IPS-11a (cell line): ENCODE data around the gene CALHM3.
"Not testable (repeated sequence)": the region's sequence is repeated elsewhere in the genome, so short reads cannot be mapped to it uniquely, and the experiment has no call there.

Experiments
- H3K4me3 ChIP-seq: one replicate; pipeline ENCODE4 v1.5.1; 2013; ENCODE audit warnings: low read depth, low read length, control low read depth

Gene CALHM3

DNA sequence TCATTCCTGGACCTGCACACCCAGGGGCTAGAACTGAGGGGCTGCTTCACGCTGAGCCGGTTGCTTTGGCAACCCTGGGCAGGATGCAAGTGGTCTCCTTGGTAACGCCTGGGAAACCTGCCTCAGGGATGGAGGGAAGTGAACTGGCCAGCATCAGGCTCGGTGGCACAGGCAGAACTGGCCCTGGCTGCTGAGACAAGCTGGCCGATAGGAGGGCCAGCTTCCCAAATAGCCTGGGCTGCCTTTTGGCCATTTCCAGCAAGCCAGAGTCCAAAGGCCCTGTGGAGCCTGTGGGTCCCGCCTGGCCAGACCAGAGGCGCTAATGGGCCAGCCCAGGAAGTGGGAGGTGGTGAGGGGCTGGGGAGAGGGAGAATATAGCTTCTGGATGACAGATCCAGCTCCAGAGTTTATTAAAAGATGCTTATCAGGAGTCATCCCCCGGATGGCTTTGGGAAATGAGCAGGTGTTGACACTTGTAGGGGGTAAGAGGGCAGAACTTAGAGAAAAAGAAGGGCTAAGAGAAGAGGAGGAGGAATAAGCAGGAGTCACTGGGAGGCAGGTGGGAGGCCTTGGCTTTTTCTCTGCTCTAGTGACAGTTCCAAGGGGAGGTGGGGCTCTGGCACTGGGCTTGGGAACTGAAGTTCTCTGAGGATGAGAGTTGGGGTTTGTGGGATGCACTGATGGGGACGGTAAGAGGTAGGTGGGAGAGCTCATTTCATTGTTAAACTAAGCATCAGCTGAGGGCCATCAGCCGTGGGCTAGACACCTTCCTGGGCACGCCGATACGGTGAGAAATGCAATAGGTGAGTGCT is 24.0 kb upstream of the CALHM3 start:
- H3K4me3 ChIP-seq, result no peak overlapping the region

DNA sequence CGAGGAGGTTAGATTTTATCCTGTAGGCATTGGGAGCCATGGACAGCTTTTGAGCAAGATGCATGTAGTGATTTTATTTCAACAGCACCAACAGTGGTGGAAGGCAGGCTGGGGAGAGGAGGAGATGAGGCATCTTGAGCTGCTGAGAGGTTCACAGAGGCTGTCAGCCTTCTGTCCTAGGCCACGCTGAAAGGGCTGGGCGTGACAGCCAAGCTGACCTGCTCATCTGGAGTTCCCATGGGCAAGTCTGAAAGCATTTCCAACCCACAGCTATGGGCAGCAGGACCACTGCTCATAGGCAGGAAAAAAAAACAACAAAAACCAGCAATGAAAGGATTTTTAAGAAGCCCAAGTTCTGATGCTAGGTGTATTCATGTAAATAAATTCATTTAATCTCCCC is 22.1 kb upstream of the CALHM3 start:
- H3K4me3 ChIP-seq, result no peak overlapping the region

DNA sequence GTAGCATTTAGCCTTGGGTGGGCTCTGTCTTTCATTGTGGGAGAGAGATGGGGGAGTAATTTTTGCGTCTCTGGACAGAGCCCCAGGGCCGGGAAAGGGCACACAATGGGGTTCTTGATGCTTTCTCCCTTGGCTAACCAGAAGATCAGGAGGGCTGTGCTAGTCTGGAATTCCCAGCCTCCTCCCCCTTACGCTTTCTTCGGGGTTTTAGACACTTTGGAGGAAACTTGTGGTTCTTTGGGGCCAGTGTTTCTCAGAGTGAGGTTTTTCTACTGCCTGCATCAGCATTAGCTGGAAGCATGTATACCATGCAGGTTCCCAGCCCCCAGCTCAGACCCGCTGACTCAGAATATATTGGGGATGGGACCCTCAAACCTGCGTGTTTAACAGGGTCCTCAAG is 21.4 kb upstream of the CALHM3 start:
- H3K4me3 ChIP-seq, result no peak overlapping the region

DNA sequence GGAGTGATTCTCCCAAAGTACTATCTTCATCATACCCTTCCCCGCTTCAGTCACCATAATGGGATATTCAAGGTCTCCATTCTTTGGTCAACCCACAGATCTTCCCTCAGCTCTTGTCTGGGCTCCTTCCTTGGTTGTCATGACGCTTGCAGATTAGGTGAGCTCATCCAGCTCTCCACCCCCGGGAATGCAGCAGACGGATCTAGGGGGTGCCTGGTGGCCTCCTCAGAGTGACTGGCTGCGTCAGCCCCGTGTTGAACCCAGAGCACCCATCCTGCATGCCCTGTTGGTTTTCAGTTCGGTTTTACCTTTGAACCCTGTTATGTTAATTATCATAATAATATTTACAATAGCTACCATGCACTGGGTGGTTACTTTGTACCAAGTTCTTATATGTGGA is 20.8 kb upstream of the CALHM3 start:
- H3K4me3 ChIP-seq, result no peak overlapping the region

DNA sequence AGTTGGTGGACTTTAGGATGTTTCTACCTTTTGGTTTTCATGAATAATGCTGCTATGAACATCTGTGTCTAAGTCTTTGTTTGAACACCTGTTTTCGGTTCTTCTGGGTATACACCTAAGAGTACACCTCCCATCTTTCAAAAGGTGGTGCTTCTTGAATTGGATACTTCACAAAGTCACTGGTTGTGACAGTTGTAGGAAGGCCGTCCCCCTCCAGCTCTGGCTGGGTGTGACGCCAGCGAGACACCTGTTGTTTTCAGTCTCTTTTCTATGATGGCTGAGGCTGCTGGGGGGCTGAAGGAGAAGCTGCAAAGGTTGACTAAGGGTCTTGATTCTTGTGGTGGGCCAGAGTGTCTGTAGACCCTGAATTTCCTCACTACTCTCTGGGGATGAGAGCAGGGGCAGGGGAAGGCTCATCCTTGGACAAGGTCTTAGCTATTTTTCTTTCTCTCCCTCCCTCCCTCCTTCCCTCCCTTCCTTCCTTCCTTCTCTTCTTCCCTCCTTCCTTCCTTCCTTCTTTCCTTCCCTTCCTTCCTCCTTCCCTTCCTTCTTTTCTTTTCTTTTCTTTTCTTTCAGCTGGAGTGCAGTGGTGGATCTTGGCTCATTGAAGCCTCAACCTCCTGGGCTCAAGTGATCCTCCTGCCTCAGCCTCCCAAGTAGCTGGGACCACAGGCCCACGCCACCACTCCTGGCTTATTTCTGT is 20.0 kb upstream of the CALHM3 start:
- no peak overlapping the region for H3K4me3 ChIP-seq

DNA sequence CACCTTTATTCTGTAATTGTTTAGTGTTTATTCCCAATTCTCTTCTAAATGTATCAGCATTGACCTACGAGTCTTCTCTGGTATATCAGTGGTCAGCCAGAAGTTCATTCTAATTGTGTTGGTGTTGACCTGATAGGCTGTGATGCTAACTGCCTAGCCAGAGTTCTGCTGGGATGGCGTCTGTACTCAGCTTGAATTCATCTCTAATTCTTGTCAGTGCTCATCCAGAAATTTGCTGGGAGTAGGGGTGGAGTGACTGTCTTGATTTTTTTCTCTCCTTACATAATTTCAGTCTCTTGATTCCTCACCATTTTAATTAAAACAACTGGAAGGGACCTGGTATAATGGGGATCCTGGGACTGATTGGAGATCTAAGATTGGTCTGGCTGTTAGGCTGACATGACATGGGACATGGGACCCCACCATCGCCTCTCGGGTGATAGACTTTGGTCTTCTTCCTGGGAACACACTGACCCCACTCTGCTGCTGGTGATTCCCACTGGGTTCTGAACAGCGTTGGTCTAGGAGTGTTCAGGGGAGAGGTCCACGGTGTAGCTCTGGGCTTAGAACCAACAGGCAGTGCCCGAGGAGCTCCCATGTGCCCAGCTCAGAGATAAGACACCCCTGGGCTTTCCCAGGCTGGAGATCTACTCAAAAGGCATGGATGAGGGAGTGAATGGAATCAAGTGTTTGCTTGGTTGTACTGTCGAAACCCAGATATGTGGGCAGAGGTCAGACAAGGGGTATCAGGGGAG is 18.3 kb upstream of the CALHM3 start:
- H3K4me3 ChIP-seq, result no peak overlapping the region

DNA sequence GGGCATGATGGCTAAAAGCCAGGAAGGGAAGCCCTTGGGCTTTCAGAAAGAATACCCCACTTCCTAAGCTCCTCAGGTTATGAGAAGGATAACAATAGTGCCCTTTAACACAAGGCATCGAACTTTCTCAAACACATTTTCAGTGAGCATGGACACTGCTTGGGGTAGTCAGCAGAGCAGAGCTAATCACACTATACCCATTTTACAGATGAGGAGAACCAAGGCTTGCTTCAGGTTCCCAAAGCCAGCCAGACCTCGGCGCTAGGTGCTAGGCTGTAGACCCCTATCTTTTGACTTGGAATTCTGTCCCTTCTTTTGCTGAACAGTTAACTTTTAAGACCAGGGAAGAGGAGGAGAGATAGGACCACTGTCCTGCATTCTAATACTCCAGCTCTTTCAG is 16.3 kb upstream of the CALHM3 start:
- H3K4me3 ChIP-seq, result no peak overlapping the region

DNA sequence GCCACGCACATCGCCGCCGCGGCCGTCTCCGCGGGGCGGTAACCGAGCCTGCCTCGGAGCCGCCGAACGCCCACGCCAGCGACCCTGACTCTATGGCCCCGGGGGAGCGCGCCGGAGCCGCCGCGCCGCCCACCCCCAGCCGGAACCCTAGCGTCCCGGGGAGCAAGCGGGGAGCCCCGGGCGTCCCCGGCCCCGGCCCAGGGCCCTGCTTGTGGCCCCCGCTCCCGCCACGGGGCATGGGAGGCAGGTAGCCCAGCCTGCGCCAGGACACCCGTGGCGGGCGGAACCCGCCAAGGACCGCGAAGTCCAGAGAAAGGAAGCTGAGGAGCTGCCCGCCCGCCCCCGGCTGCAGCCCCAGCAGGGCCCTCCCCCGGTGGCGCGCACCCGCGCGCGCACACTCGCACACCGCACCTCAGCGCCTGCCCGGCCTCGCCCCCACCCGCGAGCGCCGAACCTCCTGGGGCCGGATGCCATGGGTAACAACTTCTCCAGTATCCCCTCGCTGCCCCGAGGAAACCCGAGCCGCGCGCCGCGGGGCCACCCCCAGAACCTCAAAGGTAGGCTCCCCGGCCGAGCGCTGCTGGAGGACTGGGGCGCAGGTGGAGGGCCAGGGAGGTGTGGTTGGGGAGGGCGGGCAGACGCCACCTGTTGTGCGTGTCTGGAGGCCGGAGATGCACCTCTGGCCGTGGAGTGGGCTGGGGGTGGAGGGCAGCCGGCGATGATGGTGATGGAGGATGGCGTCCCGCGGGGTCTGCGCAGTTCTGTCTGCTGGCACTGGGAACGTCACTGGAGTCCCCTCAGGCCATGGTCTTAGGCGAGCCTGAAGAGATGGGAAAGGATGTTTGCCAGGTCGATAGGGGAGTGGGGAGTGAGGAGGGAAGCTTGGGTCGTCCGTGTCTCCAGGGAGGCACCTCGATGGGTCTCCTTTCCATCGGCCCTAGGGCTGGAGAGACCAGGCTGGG is 15.2 kb upstream of the CALHM3 start:
- H3K4me3 ChIP-seq, result peak overlapping the region; percentile 51

DNA sequence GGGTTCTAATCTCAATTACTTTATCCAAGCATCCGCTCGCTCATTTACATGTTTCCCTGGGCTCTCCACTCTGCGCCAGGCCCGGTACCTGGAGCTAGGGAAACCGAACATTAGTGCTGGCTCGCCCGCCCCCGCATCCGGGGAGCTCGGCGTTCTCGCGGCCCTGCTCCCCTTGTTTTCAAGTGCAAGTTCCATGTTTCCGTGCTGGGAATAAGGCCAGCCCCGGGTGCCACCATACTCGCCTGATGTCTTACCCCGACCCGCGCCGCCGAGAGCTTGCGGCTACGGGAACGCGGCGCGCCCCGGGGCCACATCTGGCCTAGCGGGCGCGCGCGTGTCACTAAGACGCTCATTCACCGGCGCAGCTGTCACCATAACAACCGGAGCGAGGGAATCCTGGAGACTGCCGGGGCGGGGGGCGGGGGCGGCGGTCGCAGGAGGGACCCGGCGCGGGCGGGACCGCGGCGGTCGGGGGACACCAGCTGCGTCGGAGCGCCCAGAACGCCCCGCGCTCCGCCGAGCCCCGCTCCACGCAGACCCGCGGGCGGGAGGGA is 14.4 kb upstream of the CALHM3 start, which contains the start of gene NEURL1:
NEURL1 (plus strand) TSS at position 344 of the 554 bp plus-strand sequence. CDS start 683 bp downstream, outside the sequence.
- H3K4me3 ChIP-seq, result peak within 1 kb of the TSS; percentile 51

DNA sequence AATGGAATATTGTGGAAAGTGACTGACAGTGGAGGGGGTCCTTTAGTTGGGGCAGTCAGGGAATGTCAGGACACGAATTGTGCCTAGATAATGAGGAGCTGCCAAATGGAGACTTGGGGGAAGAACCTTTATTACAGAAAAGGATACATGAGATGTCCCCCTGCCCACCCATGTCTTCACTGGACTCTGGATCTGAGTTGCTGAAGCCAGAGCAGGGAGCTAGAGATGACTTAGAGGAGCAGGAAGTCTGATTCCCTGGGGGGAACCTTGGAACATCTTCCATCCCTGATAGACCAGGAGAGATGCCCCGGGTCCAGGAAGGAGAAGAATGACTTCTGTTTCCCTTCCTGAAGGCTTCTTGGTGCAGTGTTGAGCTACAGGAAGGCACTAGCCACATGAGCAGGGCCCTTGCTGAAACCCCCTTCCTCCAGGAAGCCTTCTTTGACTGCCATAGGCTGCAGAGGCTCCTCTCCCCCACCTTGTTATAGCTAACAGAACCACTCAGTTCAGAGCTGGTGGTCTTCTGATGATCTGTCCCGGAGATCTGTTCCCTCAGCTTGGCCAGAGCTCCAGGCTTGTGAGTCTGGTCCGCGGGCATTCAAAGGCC is 13.7 kb upstream of the CALHM3 start:
- H3K4me3 ChIP-seq, result peak overlapping the region; percentile 51

DNA sequence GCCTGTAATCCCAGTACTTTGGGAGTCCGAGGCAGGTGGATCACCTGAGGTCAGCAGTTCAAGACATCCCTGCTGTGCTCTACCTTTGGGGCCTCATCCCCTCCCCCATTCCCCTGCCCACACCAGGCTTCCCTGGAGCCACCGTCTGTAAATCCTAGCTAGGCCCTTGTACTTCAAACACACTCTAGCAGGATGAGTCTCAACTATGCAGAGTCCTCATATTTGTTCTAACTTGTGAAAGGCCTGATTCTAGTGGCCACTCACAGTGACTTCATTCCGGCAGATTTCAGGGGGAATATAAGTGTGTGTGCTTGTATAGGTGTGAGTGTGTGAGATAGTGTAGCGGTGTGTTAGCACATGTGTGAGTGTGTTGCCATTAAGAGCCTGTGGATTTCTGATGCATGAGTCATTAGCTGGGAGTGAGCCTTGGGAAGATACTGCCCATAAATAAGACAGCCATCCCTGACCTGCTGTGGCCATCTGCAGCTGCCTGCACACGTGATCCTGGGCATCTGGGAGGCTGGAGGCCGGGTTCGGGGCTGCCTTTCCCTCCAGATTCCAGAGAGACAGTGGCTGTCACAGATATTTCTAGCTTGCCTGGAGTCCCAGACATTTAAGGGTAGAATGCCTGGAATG is 12.8 kb upstream of the CALHM3 start:
- H3K4me3 ChIP-seq, result no peak overlapping the region

DNA sequence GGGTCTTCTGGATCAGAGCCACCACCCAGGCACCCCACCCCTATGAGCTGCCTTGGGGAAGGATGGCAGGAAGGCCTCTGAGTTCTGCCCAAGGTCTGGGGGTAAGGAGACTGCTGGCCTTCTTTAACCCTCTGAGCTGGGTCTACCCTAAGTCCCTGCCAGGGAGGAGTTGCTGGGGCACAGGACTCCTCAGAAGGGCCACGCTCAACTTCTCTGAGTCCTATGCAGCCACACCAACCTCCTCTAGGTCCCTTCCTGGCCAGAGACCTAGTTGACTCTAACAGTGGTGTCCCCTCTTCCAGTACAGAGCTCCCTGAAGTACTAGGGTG is 11.9 kb upstream of the CALHM3 start:
- H3K4me3 ChIP-seq, result no peak overlapping the region

DNA sequence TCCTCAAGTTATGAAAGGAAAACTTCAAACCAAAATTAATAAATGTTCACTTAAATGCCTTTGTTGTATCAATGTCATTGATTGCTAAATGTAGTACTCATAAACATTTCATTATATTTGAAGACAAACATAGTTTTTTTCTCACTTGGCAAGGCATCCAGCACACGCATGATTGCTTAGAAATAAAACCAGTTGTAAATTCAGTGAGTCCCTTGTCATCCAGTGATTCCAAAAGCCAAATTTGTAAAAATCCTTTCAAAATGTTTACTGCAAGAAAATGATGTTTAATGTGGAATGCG is 8.3 kb upstream of the CALHM3 start:
- H3K4me3 ChIP-seq, result no peak overlapping the region

DNA sequence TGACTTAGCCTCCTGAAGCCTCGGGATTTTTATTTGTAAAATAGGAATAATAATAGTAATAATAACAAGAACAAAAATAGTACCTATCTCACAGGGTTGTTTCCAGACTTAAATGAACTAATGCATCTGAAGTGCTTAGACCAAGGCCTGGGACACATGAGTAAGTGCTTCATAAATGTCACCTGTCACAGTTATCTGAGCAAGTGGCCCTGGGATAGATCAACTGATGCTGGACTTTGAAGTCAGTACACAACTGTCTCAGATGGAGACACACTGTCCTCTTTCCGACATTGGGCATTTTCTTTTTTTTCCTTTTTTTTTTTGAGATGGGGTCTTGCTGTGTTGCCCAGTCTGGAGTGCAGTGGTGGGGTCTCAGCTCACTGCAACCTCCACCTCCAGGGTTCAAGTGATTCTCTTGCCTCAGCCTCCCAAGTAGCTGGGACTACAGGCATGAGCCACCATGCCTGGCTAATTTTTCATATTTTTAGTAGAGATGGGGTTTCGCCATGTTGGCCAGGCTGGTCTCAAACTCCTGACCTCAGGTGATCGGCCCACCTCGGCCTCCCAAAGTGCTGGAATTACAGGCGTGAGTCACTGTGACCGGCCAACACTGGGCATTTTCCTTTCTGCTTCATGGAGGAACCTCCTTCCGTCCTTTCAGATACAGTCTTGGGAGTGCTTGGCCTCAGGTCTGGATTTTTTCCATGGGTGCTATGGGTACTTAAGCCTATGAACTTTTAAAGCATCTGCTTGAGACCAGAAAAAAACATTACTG is 7.8 kb upstream of the CALHM3 start:
- not testable (repeated sequence) for H3K4me3 ChIP-seq

DNA sequence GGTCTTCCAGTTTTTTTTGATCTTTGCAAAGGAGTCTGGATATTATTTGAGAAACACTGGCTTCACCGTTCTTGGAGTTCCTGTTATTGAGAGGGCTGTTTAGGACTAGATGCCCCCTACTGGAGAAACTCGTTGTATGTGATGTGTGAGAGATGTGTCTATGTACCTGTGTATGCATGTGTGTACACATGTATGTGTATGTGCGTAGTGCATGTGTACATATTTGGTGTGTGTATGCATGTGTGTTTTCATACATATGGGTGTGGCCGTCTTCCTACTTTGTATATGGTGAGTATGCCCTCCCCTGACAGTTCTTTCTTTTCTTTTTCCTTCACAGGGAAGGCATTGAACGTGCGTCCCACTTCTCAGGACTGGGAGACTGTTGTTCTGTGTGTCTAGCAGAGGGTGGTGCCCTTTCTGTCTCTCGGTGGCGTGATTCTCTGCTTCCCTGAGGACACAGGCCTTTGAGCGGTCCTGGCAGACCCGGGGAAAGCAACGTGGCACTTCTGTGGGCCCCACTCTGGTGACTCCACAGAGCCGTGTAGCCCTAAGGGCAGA is 3.0 kb upstream of the CALHM3 start:
- H3K4me3 ChIP-seq, result no peak overlapping the region

DNA sequence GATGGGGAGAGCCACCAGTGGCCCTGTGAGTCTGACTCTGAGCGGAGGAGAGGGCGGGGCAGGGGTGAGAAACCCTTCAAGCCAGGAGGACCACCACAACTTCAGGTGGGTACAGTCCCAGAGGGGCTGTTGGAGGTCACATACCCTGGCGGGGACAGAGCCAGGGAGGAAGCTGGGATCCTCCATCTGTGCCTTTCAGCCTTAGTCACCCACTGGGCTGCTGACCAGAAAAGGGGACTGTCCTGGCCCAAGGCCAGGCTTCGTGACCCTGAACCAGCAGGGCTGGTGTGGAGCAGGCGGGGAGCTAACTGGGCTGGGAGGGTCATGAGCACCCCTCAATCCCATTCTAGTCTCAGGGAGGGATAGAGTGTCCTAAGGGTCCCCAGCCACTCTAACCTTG is 1.5 kb upstream of the CALHM3 start:
- H3K4me3 ChIP-seq, result no peak overlapping the region

DNA sequence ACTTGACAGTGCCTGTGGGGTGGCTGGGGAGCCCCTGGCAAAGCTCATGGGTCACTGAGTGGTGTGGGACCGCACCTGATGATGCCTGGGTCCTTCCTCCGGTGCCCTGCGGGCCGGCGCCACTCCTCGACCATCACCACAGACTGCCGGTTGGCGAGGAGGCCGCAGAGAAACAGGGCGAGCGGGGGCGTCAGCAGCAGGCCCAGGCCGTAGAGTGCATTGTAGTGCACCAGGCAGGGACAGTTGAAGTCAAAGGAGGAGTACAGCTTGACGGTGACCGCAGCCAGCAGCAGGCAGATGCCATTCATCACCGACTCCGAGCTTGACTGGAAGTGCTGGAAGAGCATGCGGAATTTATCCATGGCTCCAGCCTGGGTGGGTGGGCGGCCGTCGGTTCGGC is 369 bp downstream of the CALHM3 start:
- H3K4me3 ChIP-seq, result no peak overlapping the region

DNA sequence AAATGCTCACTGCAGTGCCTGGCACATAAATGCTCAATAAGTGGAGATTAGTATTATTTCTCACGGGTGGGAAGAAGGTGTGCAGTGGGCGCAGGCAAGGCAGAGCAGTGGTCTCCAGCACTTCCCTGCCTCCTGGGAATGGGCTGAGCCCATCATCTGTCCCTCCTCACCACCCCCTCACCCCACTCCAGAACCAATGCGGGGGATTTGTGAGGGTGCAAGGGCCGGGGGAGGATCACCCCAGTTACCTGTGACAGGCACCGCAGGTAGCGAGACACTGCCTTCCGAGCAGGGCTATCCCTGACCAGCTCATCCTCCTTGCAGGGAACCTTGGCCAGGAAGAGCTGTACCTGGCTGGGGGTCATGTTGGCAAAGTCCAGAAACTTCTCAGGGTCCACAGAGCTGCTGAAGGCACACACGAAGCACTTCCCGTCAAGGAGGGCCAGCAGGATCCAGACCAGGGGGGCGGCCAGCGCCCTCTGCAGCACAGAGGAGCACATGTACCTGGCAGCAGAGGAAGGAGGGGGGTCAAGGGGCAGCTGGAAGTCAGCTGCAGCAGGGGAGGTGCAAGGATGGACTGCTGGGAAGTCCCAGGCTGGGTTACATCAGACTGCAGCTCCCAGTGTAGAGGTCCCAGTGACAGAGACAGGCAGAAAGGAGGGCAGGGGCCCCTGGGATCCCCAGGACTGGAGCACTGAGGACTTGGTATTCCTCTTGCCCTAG is 2.8 kb downstream of the CALHM3 start:
- no peak overlapping the region for H3K4me3 ChIP-seq
